Measurements from ENCODE around the gene FCER2.

DNA sequence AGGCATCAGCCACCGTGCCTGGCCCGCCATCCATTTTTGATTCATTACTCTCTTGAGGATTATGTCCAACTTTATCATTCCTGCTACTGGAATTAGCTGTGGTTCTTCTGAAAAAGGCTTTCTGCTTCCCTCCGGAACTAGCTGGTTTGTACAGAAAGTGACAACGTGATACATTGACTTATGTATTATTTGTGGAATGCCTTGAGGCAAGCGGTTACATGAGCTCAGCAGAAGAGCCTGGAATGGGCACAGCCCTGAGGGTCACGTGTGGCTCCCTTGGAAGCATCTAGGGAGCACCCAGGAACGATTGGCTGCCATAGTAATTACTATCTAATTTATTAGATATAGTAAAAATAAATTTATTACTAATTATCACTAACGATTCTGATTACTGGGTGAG lies 47.5 kb downstream of the FCER2 start:
- TF ChIP-seq, protein P1, sequence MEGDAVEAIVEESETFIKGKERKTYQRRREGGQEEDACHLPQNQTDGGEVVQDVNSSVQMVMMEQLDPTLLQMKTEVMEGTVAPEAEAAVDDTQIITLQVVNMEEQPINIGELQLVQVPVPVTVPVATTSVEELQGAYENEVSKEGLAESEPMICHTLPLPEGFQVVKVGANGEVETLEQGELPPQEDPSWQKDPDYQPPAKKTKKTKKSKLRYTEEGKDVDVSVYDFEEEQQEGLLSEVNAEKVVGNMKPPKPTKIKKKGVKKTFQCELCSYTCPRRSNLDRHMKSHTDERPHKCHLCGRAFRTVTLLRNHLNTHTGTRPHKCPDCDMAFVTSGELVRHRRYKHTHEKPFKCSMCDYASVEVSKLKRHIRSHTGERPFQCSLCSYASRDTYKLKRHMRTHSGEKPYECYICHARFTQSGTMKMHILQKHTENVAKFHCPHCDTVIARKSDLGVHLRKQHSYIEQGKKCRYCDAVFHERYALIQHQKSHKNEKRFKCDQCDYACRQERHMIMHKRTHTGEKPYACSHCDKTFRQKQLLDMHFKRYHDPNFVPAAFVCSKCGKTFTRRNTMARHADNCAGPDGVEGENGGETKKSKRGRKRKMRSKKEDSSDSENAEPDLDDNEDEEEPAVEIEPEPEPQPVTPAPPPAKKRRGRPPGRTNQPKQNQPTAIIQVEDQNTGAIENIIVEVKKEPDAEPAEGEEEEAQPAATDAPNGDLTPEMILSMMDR (IDR thresholded peaks at IDR 0.05) = no peak
- no peak for TF ChIP-seq POLR2A (IDR thresholded peaks at IDR 0.05)

Measured in esophagus squamous epithelium (tissue), 4 donors.